ENCODE results near the gene SERGEF.

DNA sequence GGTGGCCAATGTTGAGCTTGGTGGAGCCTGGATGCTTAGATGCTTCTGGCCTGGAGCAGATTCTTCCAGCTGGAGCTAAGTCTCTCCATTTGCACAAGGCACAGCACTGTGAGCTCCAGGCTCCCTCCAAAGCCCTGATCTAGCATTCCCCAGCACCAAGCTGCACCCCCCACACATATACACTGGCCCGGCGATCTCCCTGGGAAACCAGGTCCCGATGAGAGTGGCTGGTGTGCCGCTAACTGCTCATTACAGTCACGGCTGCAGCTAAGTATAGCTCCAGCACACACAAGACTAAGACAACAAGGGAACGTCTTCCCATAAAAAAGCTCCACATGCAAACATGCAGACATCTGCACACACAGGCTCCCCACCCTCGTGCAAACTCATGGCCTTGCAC, 260.7 kb downstream of the SERGEF start:
- TF ChIP-seq CTCF (IDR thresholded peaks at IDR 0.05) (no peak), POLR2A (IDR thresholded peaks at IDR 0.05) (no peak)

Measured in body of pancreas (tissue), 4 donors.